ENCODE data around the gene LACRT.
"Not testable (repeated sequence)": the region's sequence is repeated elsewhere in the genome, so short reads cannot be mapped to it uniquely, and the experiment has no call there.

Gene LACRT

GRCh38 chr12:54634795-54635194 is at the start of gene LACRT:
Gene LACRT (minus strand): TSS chr12:54634895. CDS start chr12:54634841, 54 bp downstream.
- no peak for DNase-seq (ENCODE audit: low read depth in 2 of 2)

DNA sequence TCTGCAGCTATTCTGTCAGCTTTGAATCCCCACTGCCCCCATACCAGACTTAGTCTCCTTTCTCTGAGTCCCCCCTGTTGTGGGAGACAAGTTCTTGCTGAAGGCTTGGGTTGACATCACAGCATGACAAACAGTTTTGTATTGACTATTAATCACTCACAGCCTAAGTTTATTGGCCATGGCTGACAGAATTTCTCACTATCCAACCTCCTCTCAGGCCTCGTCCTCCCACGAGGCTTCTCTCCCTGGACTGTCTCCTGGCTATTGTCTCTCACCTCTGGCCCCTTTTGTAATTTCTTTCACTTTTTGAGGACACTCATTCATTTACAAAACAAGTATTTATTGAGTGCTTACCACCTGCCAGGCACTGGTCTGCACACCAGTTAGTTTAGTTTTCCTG is 48.7 kb upstream of the LACRT start:
- DNase-seq (ENCODE audit: low read depth in 2 of 2): no peak

DNA sequence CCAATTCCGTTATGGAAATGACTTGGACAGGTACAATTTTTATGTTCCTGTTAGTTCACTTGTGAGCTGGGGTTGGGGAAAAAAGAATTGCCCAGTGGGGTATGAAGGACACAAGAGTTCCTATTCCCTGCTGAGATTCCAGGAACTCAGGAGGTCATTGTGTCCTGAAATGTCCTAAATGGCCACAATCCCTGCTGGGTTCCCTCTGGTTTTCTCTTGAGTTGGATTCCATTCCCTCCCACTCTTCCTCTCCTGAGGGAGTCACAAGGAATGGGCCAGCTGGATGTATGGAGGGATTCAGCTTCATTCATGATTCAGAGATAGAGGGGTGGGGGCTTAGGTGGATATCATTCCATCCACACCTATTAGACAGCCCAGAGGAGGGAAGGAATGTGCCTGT is 48.0 kb upstream of the LACRT start:
- no peak for DNase-seq (ENCODE audit: low read depth in 2 of 2)

- no peak for DNase-seq (ENCODE audit: low read depth in 2 of 2)
Observed at GRCh38 chr12:54680374-54680773, 45.7 kb upstream of the LACRT start.

DNA sequence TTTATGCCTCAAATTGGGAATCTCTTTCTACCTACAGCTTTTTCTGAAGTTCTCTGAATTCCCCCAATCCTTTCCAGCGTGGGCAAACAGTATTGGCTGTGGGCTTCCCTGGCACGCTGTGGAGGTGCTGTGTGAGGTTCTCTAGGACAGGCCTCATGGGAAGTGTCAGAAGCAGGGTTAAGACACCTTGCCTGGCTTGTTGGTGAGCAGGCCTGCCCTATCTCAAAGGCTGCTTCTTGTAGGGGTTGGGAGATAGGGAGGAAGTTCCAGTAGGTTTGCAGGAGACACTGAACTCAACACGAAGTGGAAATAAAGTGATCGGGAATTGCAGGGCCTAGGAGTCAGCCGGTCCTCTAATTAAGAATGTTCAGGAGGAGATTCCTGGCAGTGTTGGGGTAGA is 43.4 kb upstream of the LACRT start:
- DNase-seq (ENCODE audit: low read depth in 2 of 2): no peak

- DNase-seq (ENCODE audit: low read depth in 2 of 2): no peak
Observed at GRCh38 chr12:54667945-54668344, 33.2 kb upstream of the LACRT start.

- no peak for DNase-seq (ENCODE audit: low read depth in 2 of 2)
Observed at GRCh38 chr12:54666008-54666407, 31.3 kb upstream of the LACRT start.

DNA sequence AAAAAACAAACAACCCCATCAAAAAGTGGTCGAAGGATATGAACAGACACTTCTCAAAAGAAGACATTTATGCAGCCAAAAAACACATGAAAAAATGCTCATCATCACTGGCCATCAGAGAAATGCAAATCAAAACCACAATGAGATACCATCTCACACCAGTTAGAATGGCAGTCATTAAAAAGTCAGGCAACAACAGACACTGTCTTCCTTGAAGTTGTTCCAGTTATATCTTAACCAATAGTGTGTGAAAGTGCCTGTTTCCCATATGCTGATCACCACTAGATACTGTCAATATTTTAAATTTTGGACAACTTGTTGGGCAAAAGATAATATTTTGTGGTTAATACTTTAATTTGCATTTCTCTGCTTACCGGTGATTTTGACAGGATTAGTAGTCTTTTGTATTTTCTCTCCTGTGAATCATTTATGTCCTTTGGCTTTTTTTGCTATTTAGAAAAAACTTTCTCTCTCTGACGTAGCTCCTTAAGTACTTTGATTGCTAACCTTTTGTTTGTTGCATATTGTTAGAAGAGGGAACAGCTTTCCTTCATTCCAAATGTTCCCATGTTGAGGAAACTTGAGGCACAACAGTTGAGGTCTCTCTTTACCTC is 30.4 kb upstream of the LACRT start:
- not testable (repeated sequence) for DNase-seq (ENCODE audit: low read depth in 2 of 2)

DNA sequence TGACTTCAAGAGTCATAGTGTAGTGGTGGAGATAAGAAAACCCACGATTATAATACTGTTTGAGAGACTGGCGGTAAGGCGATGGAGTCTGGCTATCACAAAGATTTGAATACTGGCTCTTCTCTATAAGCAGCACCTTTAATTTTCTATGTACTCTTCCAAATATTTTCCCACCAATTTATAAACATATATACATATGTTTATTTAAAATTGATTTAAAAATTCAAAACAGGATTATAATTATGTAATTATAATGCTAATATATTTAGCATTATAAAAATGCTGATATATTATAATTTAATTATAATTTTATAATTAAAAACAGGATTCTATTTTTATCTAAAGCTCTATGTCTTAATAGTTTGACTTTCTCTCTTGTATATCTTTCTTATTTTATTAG is 28.9 kb upstream of the LACRT start:
- no peak for DNase-seq (ENCODE audit: low read depth in 2 of 2)

GRCh38 chr12:54662026-54662425 is 27.3 kb upstream of the LACRT start:
- no peak for DNase-seq (ENCODE audit: low read depth in 2 of 2)

DNA sequence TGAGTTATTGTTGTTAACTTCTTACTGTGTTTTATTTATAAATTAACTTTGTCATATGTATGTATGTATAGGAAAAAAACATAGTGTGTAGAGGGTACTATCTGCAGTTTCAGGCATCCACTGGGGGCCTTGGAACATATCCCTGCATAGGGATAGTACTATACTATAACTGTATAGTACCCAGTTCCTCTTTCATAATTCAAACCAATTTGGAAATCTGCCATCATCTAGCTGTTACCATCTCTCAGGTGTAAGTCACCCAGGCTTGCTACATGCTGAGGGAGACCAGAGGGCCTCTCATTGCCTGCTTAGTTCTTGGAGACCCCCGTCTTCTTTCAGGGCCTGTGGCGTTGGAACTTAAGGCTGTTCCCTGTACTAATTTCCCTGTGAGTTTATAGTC is 26.4 kb upstream of the LACRT start:
- DNase-seq (ENCODE audit: low read depth in 2 of 2): no peak

DNA sequence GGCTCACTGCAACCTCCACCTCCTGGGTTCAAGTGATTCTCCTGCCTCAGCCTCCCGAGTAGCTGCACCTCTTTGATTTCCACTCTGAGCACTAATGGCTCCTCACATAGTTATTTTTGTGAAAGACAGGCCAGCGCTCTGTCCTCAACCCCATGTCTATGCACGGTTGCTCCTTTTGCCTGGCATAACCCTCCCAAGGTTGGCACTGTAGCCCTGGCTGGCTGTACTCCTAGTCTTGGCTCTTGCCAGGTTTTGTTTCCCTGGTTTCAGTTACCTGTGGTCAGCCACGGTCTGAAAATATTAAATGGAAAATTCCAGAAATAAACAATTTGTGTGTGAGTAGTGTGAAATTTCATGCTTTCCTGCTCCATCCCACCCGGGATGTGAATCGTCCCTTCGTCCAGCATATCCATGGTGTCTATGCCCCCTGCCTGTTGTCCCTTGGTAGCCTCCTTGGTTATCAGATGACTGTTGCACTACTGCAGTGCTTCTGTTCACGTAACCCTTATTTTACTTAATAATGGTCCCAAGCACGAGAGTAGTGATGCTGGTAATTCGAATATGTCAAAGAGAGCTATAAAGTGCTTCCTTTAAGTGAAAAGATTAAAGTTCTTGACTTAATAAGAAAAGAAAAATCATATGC is 25.7 kb upstream of the LACRT start:
- no peak for DNase-seq (ENCODE audit: low read depth in 2 of 2)

DNA sequence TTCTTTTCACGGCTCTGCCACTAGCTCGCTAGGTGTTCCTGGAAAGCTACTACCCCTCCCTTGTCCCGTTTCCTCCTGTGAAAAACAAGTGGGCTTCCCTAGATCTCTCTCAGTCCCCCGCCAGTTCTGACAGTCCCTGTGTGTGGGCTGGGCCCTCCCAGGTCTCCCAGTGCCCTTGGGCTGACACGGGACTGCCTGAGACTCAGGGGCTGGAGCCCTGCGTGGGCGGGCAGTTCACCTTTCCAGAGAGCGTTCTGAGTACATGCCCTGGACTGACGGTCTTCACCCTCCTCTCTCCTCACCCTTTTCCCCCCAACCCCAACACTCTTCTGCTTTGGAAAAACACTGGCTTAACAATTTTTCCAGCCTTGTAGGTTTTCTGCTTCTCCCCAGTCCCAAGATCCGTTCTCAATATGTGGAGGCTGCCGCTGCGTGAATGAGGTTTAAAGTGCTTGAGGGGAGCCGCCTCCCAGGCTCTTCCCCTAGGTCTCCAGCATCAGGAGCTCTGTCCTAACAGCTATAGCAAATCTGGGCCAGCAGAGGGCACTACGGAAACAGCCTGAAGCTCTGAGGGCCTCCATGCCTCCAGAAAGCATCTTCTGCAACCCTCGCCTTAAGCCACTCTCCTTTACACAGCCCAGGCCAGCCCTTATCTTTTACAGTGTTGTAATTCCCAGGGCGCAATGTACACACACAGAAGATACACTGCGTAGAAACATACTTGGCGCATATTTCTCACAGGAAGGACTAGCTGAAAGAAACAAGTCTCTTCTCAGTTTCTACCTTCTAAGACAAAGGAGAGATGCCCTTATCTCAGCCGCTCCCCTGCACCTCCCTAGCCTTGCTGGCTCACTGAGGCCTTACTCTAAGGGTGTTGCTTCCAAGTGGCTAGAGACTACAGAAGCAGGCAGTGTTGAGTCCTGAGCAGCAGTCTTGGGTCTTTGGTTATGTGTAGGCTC is 23.9 kb upstream of the LACRT start:
- no peak for DNase-seq (ENCODE audit: low read depth in 2 of 2)

GRCh38 chr12:54657105-54657607 is 22.5 kb upstream of the LACRT start:
- DNase-seq (ENCODE audit: low read depth in 2 of 2): no peak

- no peak for DNase-seq (ENCODE audit: low read depth in 2 of 2)
Observed at GRCh38 chr12:54654926-54655325, 20.2 kb upstream of the LACRT start.

- DNase-seq (ENCODE audit: low read depth in 2 of 2): no peak
Observed at GRCh38 chr12:54653025-54653424, 18.3 kb upstream of the LACRT start.

DNA sequence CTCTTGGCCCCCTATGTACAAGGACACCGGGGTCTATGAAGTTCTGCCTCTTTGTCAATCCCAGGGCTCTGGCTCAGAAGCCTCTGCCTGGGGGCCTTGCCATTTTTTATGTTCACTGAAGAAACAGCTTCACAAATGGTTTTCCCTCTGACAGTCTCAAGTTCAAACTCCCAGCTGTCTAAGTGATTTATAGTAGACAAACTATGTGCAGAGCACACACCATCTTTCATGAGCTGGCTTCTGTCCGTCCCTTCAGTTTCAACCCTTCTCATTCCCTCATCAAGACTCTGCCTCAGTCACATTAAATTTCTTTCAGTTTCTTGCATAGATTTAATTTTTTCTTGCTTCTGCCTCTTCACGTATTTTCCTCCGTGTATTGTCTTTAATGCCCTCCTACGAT is 16.2 kb upstream of the LACRT start:
- DNase-seq (ENCODE audit: low read depth in 2 of 2): no peak

DNA sequence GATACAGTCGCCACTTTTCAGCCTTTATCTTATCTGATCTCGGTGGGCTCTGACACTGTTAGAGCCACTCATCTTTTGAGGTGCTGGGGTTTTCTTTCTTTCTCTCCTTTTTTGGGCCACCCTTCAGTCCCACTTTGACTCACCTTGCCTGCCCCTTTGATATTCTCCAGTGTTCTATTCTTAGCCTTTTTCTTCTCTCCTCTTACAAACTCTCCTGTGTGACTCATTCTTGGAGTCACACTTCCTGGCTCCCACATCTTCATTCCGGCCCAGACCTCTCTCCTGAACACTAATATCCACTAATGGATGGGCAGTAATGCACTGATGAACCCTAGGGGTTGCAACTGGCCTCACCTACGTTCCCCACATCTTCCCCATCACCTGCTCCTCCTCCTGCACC is 15.7 kb upstream of the LACRT start:
- no peak for DNase-seq (ENCODE audit: low read depth in 2 of 2)

GRCh38 chr12:54649825-54650224 is 15.1 kb upstream of the LACRT start:
- no peak for DNase-seq (ENCODE audit: low read depth in 2 of 2)

DNA sequence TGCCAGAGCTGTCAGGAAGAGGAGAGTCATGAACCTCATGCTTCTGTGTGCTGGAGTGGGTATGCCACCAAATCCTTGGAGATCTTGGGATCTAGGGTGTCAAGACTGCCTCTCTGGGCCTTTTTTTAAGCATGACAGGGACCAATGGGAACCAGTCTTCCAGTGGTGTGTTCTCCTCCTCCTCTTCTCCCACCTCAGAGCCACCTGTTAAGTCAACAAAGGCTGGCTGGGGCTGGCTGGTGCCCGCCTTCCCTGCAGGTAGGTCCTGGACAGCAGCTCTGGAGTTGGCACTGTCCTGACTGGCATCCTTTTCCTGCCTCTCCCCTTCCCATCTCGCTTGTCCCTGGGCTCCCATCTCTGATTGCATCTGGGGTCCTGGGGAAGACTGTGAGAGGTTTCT is 13.6 kb upstream of the LACRT start, which contains the start of gene DCD:
Gene DCD, minus strand, starts transcription at position 101 of the 400 bp plus-strand sequence. Its CDS starts 62 bp downstream, at position 39.
- DNase-seq (ENCODE audit: low read depth in 2 of 2): no peak

- DNase-seq (ENCODE audit: low read depth in 2 of 2): no peak
Observed at GRCh38 chr12:54641554-54641953, 6.9 kb upstream of the LACRT start.

DNA sequence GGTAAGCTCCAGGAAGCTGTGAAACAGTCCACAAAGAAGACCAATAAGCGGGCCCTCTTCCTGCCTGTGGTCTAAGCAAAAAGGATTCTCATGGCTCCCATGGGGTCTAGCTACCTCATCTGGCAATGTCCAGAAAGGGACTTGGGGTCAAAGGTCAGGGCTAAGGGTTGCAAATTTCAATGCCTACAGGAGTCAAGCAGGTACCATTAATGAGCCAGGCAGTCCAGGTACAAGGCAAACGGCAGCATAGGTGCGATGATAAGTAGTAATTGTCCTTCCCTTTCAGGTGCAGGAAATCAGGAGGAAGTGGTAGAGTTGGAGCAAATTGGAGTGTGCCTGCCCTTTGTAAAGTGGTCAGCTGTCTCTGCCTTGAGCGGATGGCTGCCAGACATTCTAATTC is 6.4 kb upstream of the LACRT start:
- no peak for DNase-seq (ENCODE audit: low read depth in 2 of 2)

All from fibroblast of skin of left quadriceps (primary cell).